Right atrium auricular region (tissue), 2 donors: ENCODE measurements around the gene NDUFAF8. TPM values are rescaled to one million over a fixed set of nuclear protein-coding genes. Genes with fewer than 3 reads are reported as not detected.

Experiments used
- DNase-seq: peaks from one replicate; pipeline ENCODE4 v3.0.0-alpha.2; 2019; ENCODE audit warnings: low spot score
- H3K27ac ChIP-seq, 2 donors: fragments of 200-600 bp; sonication (generic); 1 replicate in 1 of 2; 2 replicates in 1 of 2; pipeline ENCODE4 v1.5.1; 2016 to 2019
- H3K27me3 ChIP-seq, 2 donors: fragments of 200-600 bp; sonication (generic); one replicate each; pipeline versions ENCODE4 v1.5.1 to v1.6.0; 2017 to 2019
- H3K36me3 ChIP-seq: fragments of 200-600 bp; sonication (generic); one replicate; pipeline ENCODE4 v1.5.1; 2016
- H3K4me1 ChIP-seq, 2 donors: fragments of 200-600 bp; sonication (generic); one replicate each; pipeline versions ENCODE4 v1.5.1 to v1.6.0; 2017 to 2019
- H3K4me3 ChIP-seq, 2 donors: fragments of 200-600 bp; sonication (generic); 1 replicate in 1 of 2; 2 replicates in 1 of 2; pipeline ENCODE4 v1.5.1; 2017 to 2019; ENCODE audit warnings: mild to moderate bottlenecking in 1 of 2, moderate library complexity in 1 of 2
- H3K9me3 ChIP-seq, 2 donors: fragments of 200-600 bp; sonication (generic); one replicate each; pipeline ENCODE4 v1.5.1; 2019
- total RNA-seq, 2 donors: library from RNA; depleted of rRNA; stranded (reverse); fragments of >200 nt; gene quantifications; one replicate each; pipeline ENCODE4 v1.1.0, GENCODE V29; 2016
- TF ChIP-seq, protein P1 (sequence below), 2 donors: fragments of 200-600 bp; sonication (generic); IDR thresholded peaks; one replicate each; pipeline ENCODE4 v1.5.1; 2019; ENCODE audit warnings: antibody characterized with exemption in 2 of 2

The NDUFAF8 gene
- total RNA-seq, 2 donors from 2014 or later: 53.1 to 53.5 TPM

DNA sequence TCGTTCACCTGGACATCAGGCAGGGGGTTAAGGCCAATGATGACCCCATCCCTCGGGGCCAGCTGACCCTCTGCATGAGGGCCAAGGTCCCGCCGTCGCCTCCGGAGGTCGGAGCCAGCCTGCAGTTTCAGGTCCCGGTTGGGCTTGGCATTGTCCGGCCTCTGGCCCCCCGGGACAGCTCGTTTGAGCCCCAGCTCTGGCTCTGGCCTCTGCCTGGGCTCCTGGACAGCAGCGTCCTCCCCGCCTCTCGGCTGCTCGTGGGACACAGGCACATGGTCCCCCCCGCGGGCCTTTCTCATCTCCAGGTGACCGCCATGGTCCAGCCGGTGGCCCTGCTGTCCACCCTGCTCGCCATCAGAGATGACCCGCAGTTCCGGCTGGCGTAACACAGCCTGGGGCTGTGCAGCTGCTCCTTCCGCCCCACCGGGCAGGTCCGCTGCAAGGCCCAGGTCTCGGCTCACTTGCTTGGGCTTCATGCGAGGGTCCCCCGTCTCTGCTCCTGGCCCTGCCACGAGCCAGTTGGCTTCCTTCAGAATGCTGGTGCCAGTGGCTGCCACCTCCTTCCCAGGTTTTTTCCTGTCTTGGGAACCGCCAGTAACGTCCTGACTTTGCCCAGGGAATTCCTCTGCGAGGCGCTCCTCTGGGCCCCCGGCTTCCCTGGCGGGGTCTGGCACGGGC is 6.7 kb downstream of the NDUFAF8 start:
- Histone ChIP-seq H3K4me1 (peaks cover 0 to 2% of the 10 kb centered on the region in 2 donors), H3K4me3 (no peak overlapping the region), H3K27me3 (no peaks in the 10 kb centered on the region), H3K9me3 (no peaks in the 10 kb centered on the region), H3K36me3 (peaks cover 14% of the 10 kb centered on the region), H3K27ac (no peak overlapping the region)
- TF ChIP-seq, protein P1, sequence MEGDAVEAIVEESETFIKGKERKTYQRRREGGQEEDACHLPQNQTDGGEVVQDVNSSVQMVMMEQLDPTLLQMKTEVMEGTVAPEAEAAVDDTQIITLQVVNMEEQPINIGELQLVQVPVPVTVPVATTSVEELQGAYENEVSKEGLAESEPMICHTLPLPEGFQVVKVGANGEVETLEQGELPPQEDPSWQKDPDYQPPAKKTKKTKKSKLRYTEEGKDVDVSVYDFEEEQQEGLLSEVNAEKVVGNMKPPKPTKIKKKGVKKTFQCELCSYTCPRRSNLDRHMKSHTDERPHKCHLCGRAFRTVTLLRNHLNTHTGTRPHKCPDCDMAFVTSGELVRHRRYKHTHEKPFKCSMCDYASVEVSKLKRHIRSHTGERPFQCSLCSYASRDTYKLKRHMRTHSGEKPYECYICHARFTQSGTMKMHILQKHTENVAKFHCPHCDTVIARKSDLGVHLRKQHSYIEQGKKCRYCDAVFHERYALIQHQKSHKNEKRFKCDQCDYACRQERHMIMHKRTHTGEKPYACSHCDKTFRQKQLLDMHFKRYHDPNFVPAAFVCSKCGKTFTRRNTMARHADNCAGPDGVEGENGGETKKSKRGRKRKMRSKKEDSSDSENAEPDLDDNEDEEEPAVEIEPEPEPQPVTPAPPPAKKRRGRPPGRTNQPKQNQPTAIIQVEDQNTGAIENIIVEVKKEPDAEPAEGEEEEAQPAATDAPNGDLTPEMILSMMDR (IDR thresholded peaks at IDR 0.05): no peak
- no peak for DNase-seq

DNA sequence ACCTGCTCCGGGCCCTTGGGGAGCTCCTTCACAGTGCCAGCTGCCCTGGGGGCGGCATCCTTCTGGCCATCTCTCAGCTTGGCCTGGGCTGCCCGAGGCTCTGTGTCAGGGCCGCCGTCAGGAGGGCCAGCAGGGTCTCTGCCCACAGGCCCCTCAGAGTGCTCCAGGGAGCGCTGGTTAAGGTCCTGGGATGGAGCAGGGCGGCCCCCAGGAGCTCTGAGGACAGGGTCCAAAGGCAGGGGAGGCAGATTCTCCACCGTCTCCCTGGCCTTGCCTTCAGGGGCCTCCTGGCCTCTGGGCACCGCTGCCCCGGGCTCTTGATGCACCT is 7.2 kb downstream of the NDUFAF8 start:
- Histone ChIP-seq H3K27me3 (no peaks in the 10 kb centered on the region), H3K4me3 (no peak overlapping the region), H3K4me1 (no peaks in the 10 kb centered on the region), H3K36me3 (peaks cover 18% of the 10 kb centered on the region), H3K9me3 (no peaks in the 10 kb centered on the region), H3K27ac (no peak overlapping the region)
- no peak for DNase-seq
- TF ChIP-seq, protein P1 (IDR thresholded peaks at IDR 0.05): no peak

DNA sequence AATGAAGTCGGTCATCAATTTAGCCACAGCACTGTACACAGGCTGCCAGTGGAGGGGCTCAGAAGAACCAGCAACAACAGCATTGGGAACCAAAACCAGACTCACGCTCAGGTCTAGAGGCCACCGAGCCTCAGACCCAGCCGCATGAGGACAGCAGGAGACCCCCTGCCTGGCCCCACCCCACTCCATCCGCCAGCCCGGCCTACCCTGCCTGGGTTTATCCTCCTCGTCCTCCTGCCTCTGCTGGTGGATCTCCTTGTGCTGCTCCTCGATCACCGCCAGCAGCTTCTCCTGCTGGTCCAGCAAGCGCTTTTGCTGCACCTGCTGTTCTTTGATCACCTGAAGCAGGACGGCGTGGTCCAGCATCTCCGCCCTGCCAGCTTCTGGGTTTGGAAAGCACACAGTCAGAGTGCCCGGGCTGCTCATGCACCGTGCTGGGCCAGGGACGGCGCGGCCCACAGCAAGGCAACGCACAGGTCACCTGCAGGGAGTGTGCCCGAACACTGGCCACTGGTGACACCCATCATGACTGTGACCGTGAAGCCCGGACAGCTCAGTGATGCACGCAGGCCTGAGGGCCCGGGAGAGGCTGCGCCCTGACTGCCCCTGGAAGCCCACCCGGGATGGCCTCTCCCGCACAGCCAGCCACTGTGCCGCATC is 7.7 kb downstream of the NDUFAF8 start:
- TF ChIP-seq, protein P1 (IDR thresholded peaks at IDR 0.05): no peak
- Histone ChIP-seq H3K27me3 (no peaks in the 10 kb centered on the region), H3K4me3 (no peak overlapping the region), H3K9me3 (no peaks in the 10 kb centered on the region), H3K4me1 (peaks cover 0 to 1% of the 10 kb centered on the region in 2 donors), H3K27ac (no peak overlapping the region), H3K36me3 (peaks cover 20% of the 10 kb centered on the region)
- no peak for DNase-seq

DNA sequence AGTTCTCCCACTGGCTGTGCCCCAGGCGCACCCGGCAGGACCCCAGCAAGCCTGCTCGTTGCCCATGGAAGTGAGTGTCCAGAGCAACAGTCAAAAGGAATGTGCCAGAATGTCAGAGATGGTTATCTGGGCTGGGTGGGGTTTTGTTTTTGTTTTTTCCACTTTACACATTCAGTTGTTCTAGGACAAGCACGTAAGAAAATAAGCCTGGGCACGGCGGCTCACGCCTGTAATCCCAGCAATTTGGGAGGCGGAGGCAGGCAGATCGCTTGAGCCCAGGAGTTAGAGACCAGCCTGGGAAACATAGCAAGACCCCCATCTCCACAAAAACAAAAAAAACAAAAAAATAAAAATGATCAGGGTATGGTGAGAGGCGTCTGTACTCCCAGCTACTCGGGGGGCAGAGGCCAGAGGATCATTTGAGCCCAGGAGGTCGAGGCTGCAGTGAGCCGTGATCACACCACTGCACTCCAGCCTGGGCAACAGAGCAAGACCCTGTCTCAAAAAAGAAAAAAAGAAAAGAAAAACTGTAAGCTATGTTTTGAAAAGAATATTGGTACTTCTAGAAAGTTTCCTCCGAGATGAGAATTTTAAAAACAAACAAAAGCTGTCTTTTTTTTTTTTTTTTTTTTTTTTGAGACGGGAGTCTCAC is 8.3 kb downstream of the NDUFAF8 start:
- Histone ChIP-seq H3K27ac (no peak overlapping the region), H3K27me3 (no peaks in the 10 kb centered on the region), H3K4me3 (no peak overlapping the region), H3K9me3 (no peaks in the 10 kb centered on the region), H3K36me3 (peaks cover 26% of the 10 kb centered on the region), H3K4me1 (peaks cover 0 to 6% of the 10 kb centered on the region in 2 donors)
- no peak for DNase-seq
- TF ChIP-seq, protein P1 (IDR thresholded peaks at IDR 0.05): no peak

DNA sequence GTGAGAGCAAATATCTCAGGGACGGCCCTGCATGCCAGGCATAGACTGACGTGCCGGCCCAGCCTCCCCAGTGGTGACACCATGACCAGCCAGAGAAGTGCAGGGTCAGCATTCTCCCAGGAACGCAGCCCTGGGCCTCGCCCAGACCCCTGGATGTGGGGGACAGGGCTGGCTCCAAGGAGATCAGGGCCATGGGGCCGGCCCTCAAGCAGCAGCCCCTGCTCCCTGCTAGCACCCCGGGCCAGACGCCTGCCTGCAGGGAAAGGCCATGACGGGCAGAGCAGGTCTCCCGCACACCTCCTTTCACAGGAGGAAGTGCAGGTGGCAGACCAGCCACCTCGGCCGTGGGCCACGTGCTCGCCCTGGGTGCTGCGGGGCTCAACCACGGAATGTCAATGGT is 9.5 kb downstream of the NDUFAF8 start:
- Histone ChIP-seq H3K36me3 (peaks cover 31% of the 10 kb centered on the region), H3K4me3 (no peak overlapping the region), H3K27ac (no peak overlapping the region), H3K9me3 (no peaks in the 10 kb centered on the region), H3K27me3 (no peaks in the 10 kb centered on the region), H3K4me1 (peaks cover 0 to 6% of the 10 kb centered on the region in 2 donors)
- TF ChIP-seq, protein P1 (IDR thresholded peaks at IDR 0.05): no peak
- no peak for DNase-seq
